Epithelial cell of proximal tubule (primary cell): Measurements from ENCODE around the gene PRMT5. TPM values are rescaled to one million over a fixed set of nuclear protein-coding genes. Genes with fewer than 3 reads are reported as not detected.
A peak's percentile ranks its signal among the peaks of the same experiment; 100 is the strongest.

Experiments
- DNase-seq: peaks from one replicate; pipeline ENCODE4 v3.0.0-alpha.2; 2011; ENCODE audit warnings: low read depth
- H3K4me3 ChIP-seq: 2 replicates; pipeline ENCODE4 v1.5.1; 2011; ENCODE audit warnings: low read depth, mild to moderate bottlenecking, low read length
- total RNA-seq: library from RNA; depleted of rRNA; stranded (reverse); fragments of >200 nt; gene quantifications from 2 replicates; pipeline ENCODE4 v1.2.3, GENCODE V29; 2015
- TF ChIP-seq, protein P1 (sequence below): conservative IDR thresholded peaks from 2 replicates; pipeline ENCODE4 v1.5.1; 2012; ENCODE audit warnings: low read depth, mild to moderate bottlenecking, low read length

The PRMT5 gene
- 70.5 and 142 TPM in 2 replicates for total RNA-seq

DNA sequence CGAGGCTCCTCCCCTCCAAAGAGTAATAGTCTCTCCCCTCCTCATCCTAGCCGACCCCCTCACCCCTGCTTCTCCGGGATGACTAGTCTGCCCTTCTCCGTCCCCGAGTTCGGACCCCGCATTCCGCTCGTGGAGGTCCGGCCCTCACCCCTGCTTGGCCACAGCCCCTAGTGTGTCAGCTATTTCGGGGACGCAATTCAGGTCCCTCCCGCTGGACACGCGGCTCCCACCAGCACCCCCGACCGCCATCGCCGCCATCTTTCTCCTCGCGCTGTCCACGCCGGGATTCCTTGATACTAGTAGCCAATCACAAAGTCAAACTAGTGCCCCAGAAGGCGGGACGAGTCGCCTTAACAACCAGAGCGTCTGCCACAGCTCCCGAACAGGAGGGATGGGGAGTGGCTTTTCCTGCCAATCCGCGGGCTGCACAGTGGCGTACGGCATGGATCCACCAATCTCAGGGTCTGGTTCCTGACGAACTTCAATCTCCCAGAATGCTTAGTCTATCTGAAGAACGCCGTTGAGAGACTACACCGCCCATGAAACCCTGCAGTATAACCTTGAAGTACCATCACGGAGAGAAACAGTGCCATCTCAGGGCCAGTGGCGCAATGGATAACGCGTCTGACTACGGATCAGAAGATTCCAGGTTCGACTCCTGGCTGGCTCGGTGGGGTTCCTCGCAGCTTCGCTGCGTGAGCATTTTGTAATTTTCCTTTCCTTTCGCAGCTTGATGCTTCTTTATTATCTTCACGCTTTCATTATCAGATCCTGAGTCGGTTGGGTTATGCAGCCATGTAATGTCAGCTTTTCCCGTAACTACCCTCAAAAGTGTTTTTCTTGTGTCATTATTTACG, at the start of gene PRMT5:
Gene PRMT5 (minus strand): TSS at position 273 of the 857 bp plus-strand sequence. CDS start 15 bp downstream, at position 258.
- DNase-seq: peak; percentile 98
- peak within 1 kb of the TSS; percentile 74 for H3K4me3 ChIP-seq
- TF ChIP-seq, protein P1, sequence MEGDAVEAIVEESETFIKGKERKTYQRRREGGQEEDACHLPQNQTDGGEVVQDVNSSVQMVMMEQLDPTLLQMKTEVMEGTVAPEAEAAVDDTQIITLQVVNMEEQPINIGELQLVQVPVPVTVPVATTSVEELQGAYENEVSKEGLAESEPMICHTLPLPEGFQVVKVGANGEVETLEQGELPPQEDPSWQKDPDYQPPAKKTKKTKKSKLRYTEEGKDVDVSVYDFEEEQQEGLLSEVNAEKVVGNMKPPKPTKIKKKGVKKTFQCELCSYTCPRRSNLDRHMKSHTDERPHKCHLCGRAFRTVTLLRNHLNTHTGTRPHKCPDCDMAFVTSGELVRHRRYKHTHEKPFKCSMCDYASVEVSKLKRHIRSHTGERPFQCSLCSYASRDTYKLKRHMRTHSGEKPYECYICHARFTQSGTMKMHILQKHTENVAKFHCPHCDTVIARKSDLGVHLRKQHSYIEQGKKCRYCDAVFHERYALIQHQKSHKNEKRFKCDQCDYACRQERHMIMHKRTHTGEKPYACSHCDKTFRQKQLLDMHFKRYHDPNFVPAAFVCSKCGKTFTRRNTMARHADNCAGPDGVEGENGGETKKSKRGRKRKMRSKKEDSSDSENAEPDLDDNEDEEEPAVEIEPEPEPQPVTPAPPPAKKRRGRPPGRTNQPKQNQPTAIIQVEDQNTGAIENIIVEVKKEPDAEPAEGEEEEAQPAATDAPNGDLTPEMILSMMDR: no peak

DNA sequence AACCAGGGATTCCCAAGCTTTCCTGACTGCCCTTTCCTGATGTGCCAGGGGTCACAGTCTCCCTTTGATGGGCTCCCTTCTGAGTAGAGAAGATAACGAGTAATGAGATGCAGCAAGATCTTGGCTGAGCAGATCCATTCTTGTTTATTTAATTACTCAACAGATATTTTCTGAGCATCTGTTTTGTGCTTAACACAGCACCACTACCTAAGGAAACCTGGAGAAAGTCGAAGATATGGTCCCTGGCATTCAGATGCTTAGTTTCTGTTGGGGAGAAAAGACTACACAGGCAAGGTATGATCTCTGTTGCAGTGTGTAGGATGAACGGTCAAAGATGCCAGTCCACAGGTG, 49.3 kb upstream of the PRMT5 start:
- DNase-seq: no peak
- peak overlapping the region; percentile 27 for H3K4me3 ChIP-seq
- TF ChIP-seq, protein P1: no peak

DNA sequence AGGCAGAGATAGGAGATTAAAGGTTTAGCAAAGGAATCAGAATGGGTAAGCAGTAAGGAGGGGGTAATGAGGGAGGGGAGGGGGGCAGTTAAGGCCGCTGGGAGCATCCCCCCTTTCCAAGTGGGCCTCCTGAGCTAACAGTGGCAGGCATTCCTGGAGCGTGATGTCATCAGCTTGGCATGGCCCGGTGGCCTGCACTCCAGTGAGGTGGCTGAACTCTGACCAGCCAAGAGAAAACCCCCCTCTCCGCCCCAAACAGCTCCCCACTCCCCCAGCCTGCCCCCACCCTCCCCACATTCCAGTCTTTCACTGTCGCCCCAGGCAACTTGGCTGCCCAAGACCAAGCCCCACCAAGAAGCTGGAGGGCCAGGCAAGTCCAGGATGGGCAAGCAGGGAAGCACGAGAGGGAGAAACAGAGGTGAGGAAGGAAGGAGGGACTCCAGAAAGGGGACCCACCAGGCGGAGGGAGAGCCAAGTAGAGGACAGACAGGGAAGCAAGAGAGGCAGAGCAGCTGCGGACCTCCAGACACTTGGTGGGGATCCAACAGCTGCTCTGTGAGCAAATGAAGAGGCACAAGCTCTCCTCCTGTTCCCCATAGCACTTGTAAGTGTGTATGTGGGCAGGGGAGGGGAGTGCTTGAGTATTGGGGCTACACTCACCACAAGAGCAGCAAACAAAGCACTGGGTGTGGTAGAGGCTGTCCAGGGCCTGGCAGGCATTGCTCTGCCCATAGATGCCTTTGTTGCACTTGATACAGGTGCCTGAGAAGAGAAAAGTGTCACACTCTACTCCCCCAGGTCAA, 48.7 kb upstream of the PRMT5 start:
- H3K4me3 ChIP-seq: peak overlapping the region; percentile 27
- no peak for DNase-seq
- TF ChIP-seq, protein P1: no peak

DNA sequence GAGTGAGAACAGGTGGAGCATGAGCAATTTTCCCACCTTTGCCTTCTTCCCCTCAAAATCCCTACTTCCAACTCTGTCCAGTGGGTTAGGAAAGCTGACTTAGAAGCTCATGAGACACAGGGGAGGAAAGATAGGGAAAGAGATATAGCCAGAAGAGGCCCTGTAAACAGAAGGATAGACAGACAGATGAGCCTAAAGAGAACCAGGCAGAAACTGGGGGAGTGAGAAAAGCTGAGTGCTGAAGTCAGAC, 48.2 kb upstream of the PRMT5 start:
- TF ChIP-seq, protein P1: no peak
- H3K4me3 ChIP-seq: no peak overlapping the region
- no peak for DNase-seq

DNA sequence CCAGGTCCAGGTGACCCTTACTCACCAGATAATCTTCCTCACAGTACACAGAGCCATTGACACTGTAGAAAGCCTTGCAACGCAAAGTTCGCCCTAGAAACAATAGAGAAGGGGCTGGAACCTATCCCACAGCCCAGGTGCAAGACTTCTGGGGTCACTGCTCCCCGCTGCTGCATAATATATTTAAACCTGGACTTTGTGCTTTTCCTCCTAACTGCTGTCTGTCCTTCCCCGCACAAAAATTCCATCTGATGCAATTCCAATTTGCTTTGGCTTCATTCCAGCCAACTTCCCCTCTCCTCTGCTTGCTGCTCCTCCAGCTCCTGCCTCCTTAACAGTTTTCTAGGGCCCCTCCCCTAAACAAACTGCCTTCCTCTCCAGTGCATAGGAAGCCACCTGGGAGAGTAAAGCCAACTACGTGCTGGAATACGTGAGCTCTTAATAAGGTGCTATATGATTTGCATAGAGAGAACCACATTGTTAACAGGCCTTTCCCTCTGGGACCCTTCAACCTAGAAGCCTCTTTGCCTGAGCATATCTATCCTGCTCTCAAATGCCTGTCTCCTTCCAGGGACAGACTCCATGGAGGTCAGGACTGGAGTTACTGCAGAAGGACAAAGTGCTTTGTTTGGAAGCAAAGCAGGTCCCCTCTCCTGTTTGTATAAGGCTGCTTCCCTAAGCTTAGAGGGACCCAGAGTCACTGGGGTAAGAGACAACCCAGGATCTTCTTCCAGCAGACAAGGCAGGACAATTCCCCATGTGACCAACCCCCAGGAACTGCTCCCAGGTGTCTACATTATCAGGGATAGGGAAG, 47.7 kb upstream of the PRMT5 start:
- TF ChIP-seq, protein P1: no peak
- peak overlapping the region; percentile 0 for H3K4me3 ChIP-seq
- DNase-seq: no peak

DNA sequence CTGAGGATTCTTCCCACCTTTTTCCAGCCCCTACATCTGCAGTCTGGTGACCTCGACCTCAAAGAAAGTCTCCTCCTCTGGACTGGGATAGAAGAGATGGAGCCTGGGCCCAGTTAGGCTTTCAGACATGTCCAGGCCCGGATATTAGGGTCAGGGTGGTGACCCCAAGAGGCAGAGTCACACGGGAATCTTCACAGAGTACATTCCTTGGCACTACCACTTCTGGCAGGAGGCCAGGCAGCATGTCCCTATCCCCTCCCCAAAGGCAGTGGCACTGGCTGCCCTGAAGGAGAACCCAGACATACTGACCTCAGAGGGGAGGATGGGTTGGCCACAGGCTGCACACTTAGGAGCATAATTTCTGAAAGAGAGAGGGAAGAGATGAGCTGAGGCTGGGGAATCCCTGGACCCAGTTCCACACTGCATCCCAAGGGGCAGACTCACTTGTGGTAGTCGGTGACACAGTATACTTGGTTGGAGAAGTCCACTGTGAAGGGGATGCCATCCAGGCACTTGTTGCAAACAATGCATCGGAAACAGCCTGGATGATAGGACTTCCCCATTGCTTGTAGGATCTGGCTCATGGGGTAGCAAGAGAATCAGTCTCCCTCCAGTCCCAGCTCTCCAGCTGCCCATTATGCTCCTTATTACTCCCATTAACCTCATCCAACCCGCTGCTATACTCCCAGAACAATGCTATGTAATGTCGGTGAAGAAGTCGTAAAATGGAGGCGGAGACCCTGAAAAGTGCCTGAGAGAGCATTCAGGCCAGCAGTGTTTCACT, 45.5 kb upstream of the PRMT5 start:
- no peak overlapping the region for H3K4me3 ChIP-seq
- TF ChIP-seq, protein P1: no peak
- no peak for DNase-seq
